COLO829 (cell line): ENCODE measurements around the gene ERI3.

ENCODE experiments used
- DNase-seq: peaks from one replicate; pipeline ENCODE4 v3.0.0; 2012; ENCODE audit warnings: low spot score

Gene ERI3

GRCh38 chr1:44262414-44262813 lies 92.6 kb downstream of the ERI3 start:
- DNase-seq: no peak

GRCh38 chr1:44261962-44262361 lies 93.1 kb downstream of the ERI3 start:
- DNase-seq: no peak

- DNase-seq: no peak
Observed at GRCh38 chr1:44261171-44261817, 93.8 kb downstream of the ERI3 start.

- no peak for DNase-seq
Observed at GRCh38 chr1:44260792-44261170, 94.3 kb downstream of the ERI3 start.

GRCh38 chr1:44259090-44259489 lies 96.0 kb downstream of the ERI3 start:
- no peak for DNase-seq

GRCh38 chr1:44256762-44257554 lies 98.1 kb downstream of the ERI3 start:
- no peak for DNase-seq

GRCh38 chr1:44254392-44254910 lies 100.6 kb downstream of the ERI3 start:
- no peak for DNase-seq

- no peak for DNase-seq
Observed at GRCh38 chr1:44251989-44252671, 102.9 kb downstream of the ERI3 start.

- DNase-seq: no peak
Observed at GRCh38 chr1:44251486-44251885, 103.6 kb downstream of the ERI3 start.

GRCh38 chr1:44250068-44250781 lies 104.8 kb downstream of the ERI3 start:
- DNase-seq: no peak

- DNase-seq: no peak
Observed at GRCh38 chr1:44249543-44249942, 105.5 kb downstream of the ERI3 start.

- DNase-seq: no peak
Observed at GRCh38 chr1:44246806-44247205, 108.3 kb downstream of the ERI3 start.

GRCh38 chr1:44244986-44245385 lies 110.1 kb downstream of the ERI3 start:
- no peak for DNase-seq

GRCh38 chr1:44243782-44244495 lies 111.1 kb downstream of the ERI3 start:
- DNase-seq: no peak

GRCh38 chr1:44242746-44243145 lies 112.3 kb downstream of the ERI3 start:
- no peak for DNase-seq

GRCh38 chr1:44240802-44241671 lies 114.0 kb downstream of the ERI3 start:
- no peak for DNase-seq

GRCh38 chr1:44239961-44240371 lies 115.1 kb downstream of the ERI3 start:
- DNase-seq: no peak

GRCh38 chr1:44239331-44239960 lies 115.6 kb downstream of the ERI3 start:
- no peak for DNase-seq

- no peak for DNase-seq
Observed at GRCh38 chr1:44238660-44239059, 116.4 kb downstream of the ERI3 start.
